ENCODE data around the gene PAEP.
"Not testable (repeated sequence)": the region's sequence is repeated elsewhere in the genome, so short reads cannot be mapped to it uniquely, and the experiment has no call there.

The PAEP gene

GRCh38 chr9:135561391-135562234 is at the start of gene PAEP:
Gene PAEP, plus strand, starts transcription at chr9:135561756.
- H3K27me3 ChIP-seq (ENCODE audit: control insufficient read depth, insufficient read depth, low read length): no peaks in the 10 kb centered on the region
- no peak within 1 kb of the TSS for H3K4me3 ChIP-seq (ENCODE audit: low read depth, low read length)

DNA sequence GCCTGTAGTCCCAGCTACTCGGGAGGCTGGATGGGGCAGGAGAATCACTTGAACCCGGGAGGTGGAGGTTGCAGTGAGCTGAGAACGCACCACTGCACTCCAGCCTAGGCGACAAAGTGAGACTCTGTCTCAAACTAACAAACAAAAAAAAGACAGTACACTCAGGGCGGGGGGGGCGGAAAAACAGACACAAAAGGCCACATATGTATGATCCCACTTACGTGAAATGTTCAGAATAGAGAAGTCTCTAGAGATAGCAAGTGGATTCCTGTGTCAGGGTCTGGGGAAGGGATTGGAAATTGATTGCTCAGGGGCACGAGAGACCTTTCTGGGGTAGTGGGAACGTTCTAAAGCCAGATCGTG is 49.3 kb upstream of the PAEP start:
- Histone ChIP-seq H3K4me3 (ENCODE audit: low read depth, low read length) (no peak overlapping the region), H3K27me3 (ENCODE audit: control insufficient read depth, insufficient read depth, low read length) (no peaks in the 10 kb centered on the region), H3K4me1 (ENCODE audit: control insufficient read depth, insufficient read depth, low read length) (no peaks in the 10 kb centered on the region), H3K36me3 (ENCODE audit: control insufficient read depth, insufficient read depth, low read length) (no peaks in the 10 kb centered on the region), H3K9me3 (ENCODE audit: control insufficient read depth, insufficient read depth, low read depth, low read length) (no peaks in the 10 kb centered on the region), H3K9ac (ENCODE audit: low read length) (no peak overlapping the region), H3K27ac (ENCODE audit: low read depth, low read length) (no peak overlapping the region)

More at GRCh38 chr9:135561391-135562234, at the start of gene PAEP:
- H3K4me1 ChIP-seq (ENCODE audit: control insufficient read depth, insufficient read depth, low read length): no peaks in the 10 kb centered on the region
- H3K36me3 ChIP-seq (ENCODE audit: control insufficient read depth, insufficient read depth, low read length): no peaks in the 10 kb centered on the region
- no peak within 1 kb of the TSS for H3K9ac ChIP-seq (ENCODE audit: low read length)
- no peaks in the 10 kb centered on the region for H3K9me3 ChIP-seq (ENCODE audit: control insufficient read depth, insufficient read depth, low read depth, low read length)
- no peak within 1 kb of the TSS for H3K27ac ChIP-seq (ENCODE audit: low read depth, low read length)

GRCh38 chr9:135512904-135513303 is 48.7 kb upstream of the PAEP start:
- no peaks in the 10 kb centered on the region for H3K4me1 ChIP-seq (ENCODE audit: control insufficient read depth, insufficient read depth, low read length)
- H3K9me3 ChIP-seq (ENCODE audit: control insufficient read depth, insufficient read depth, low read depth, low read length): no peaks in the 10 kb centered on the region
- no peak overlapping the region for H3K9ac ChIP-seq (ENCODE audit: low read length)
- H3K27me3 ChIP-seq (ENCODE audit: control insufficient read depth, insufficient read depth, low read length): no peaks in the 10 kb centered on the region
- H3K4me3 ChIP-seq (ENCODE audit: low read depth, low read length): no peak overlapping the region
- no peak overlapping the region for H3K27ac ChIP-seq (ENCODE audit: low read depth, low read length)
- H3K36me3 ChIP-seq (ENCODE audit: control insufficient read depth, insufficient read depth, low read length): no peaks in the 10 kb centered on the region

DNA sequence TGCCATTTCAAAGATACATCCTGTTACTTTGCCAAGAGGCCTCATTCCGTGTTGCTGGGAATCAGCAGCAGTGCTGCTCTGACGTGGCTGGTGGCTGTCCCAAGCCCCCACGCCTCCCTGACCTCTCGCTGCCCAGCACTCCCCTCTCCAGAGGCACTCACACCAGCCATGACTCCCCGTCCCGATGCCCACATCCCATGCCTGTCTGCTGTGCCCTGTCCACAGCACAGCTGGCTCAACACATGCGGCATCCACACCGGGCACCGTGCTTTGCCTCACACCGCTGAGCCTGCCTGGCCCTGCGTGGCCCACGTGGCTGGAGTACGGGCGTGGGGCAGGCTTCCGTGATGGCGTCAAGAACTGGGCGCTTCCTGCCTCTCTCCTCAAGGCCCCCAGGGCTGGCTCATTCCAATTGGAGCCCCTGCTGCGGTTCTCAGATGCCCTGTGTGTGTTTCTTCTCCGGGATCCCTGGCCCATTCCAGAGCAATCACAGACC is 48.2 kb upstream of the PAEP start:
- H3K27ac ChIP-seq (ENCODE audit: low read depth, low read length): no peak overlapping the region
- no peak overlapping the region for H3K9ac ChIP-seq (ENCODE audit: low read length)

DNA sequence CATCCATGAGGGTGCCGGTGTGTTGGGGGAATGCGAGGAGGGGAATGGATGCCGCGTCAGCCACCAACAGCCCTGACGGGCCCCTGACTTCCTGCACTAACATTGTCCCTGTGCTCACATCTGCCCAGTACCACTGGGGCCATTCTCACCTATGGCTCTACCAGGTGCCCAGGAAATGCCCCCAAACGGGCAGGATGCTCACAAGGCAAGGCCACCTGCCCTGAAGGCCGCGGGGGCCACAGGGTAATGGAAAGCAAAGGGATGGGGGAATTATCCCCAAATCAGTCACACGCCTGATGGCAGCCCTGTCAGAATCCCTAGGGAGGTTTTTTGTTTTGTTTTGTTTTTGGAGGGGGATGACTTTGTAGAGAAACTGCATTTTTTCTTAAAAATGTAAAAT is 47.6 kb upstream of the PAEP start:
- H3K4me1 ChIP-seq (ENCODE audit: control insufficient read depth, insufficient read depth, low read length); H3K27me3 ChIP-seq (ENCODE audit: control insufficient read depth, insufficient read depth, low read length); H3K9me3 ChIP-seq (ENCODE audit: control insufficient read depth, insufficient read depth, low read depth, low read length): not testable (repeated sequence)

More for the DNA sequence above, 48.2 kb upstream of the PAEP start:
- H3K27me3 ChIP-seq (ENCODE audit: control insufficient read depth, insufficient read depth, low read length): no peaks in the 10 kb centered on the region
- no peak overlapping the region for H3K4me3 ChIP-seq (ENCODE audit: low read depth, low read length)
- H3K4me1 ChIP-seq (ENCODE audit: control insufficient read depth, insufficient read depth, low read length): no peaks in the 10 kb centered on the region
- no peaks in the 10 kb centered on the region for H3K36me3 ChIP-seq (ENCODE audit: control insufficient read depth, insufficient read depth, low read length)
- H3K9me3 ChIP-seq (ENCODE audit: control insufficient read depth, insufficient read depth, low read depth, low read length): no peaks in the 10 kb centered on the region

GRCh38 chr9:135514342-135515082 is 47.0 kb upstream of the PAEP start:
- 0 out of 2 replicates have a peak, but pooled peaks cover under 1% of the 10 kb centered on the region for H3K9me3 ChIP-seq (ENCODE audit: control insufficient read depth, insufficient read depth, low read depth, low read length)
- H3K4me1 ChIP-seq (ENCODE audit: control insufficient read depth, insufficient read depth, low read length): no peaks in the 10 kb centered on the region
- no peaks in the 10 kb centered on the region for H3K27me3 ChIP-seq (ENCODE audit: control insufficient read depth, insufficient read depth, low read length)
- no peak overlapping the region for H3K9ac ChIP-seq (ENCODE audit: low read length)
- no peaks in the 10 kb centered on the region for H3K36me3 ChIP-seq (ENCODE audit: control insufficient read depth, insufficient read depth, low read length)
- no peak overlapping the region for H3K27ac ChIP-seq (ENCODE audit: low read depth, low read length)
- no peak overlapping the region for H3K4me3 ChIP-seq (ENCODE audit: low read depth, low read length)

More for the DNA sequence above, 47.6 kb upstream of the PAEP start:
- H3K4me3 ChIP-seq (ENCODE audit: low read depth, low read length); H3K27ac ChIP-seq (ENCODE audit: low read depth, low read length); H3K9ac ChIP-seq (ENCODE audit: low read length); H3K36me3 ChIP-seq (ENCODE audit: control insufficient read depth, insufficient read depth, low read length): not testable (repeated sequence)

- Histone ChIP-seq H3K4me1 (ENCODE audit: control insufficient read depth, insufficient read depth, low read length) (no peaks in the 10 kb centered on the region), H3K9me3 (ENCODE audit: control insufficient read depth, insufficient read depth, low read depth, low read length) (peaks cover 2% of the 10 kb centered on the region; the same call in 1 of the 2 replicates), H3K4me3 (ENCODE audit: low read depth, low read length) (no peak overlapping the region), H3K36me3 (ENCODE audit: control insufficient read depth, insufficient read depth, low read length) (no peaks in the 10 kb centered on the region), H3K27me3 (ENCODE audit: control insufficient read depth, insufficient read depth, low read length) (no peaks in the 10 kb centered on the region), H3K27ac (ENCODE audit: low read depth, low read length) (no peak overlapping the region), H3K9ac (ENCODE audit: low read length) (no peak overlapping the region)
These were observed 46.2 kb upstream of the PAEP start for GRCh38 chr9:135515083-135515951.

- Histone ChIP-seq H3K4me1 (ENCODE audit: control insufficient read depth, insufficient read depth, low read length) (no peaks in the 10 kb centered on the region), H3K36me3 (ENCODE audit: control insufficient read depth, insufficient read depth, low read length) (no peaks in the 10 kb centered on the region), H3K27me3 (ENCODE audit: control insufficient read depth, insufficient read depth, low read length) (no peaks in the 10 kb centered on the region), H3K27ac (ENCODE audit: low read depth, low read length) (no peak overlapping the region), H3K9ac (ENCODE audit: low read length) (no peak overlapping the region), H3K9me3 (ENCODE audit: control insufficient read depth, insufficient read depth, low read depth, low read length) (peaks cover 2% of the 10 kb centered on the region; the same call in 1 of the 2 replicates), H3K4me3 (ENCODE audit: low read depth, low read length) (no peak overlapping the region)
These were observed 45.3 kb upstream of the PAEP start for GRCh38 chr9:135516132-135516860.

DNA sequence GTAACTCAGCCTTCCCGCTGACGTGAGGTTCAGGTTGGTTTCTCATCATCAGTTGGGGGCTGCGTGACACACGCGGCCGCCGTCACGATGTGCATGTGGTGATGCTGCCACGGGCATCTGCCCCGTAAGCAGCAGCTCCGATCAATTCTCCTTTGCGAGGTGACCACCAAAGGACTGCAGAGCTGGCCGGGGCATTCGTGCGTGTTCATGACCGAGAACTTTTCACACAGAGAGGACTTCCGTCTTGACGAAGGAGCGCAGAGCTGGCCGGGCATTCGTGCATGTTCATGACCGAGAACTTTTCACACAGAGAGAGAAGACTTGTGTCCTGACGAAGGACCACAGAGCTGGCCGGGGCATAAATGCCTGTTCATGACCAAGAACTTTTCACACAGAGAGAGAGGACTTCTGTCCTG is 44.1 kb upstream of the PAEP start:
- Histone ChIP-seq H3K36me3 (ENCODE audit: control insufficient read depth, insufficient read depth, low read length) (no peaks in the 10 kb centered on the region), H3K4me1 (ENCODE audit: control insufficient read depth, insufficient read depth, low read length) (peaks cover under 1% of the 10 kb centered on the region; the same call in 1 of the 2 replicates), H3K4me3 (ENCODE audit: low read depth, low read length) (no peak overlapping the region), H3K27me3 (ENCODE audit: control insufficient read depth, insufficient read depth, low read length) (no peaks in the 10 kb centered on the region), H3K9me3 (ENCODE audit: control insufficient read depth, insufficient read depth, low read depth, low read length) (peaks cover 2% of the 10 kb centered on the region; the same call in 1 of the 2 replicates), H3K9ac (ENCODE audit: low read length) (no peak overlapping the region), H3K27ac (ENCODE audit: low read depth, low read length) (no peak overlapping the region)

Measured in HUES6 (cell line).